ENCODE measurements around the gene ARMCX1. TPM values are rescaled to one million over a fixed set of nuclear protein-coding genes. Genes with fewer than 3 reads are reported as not detected.
"Not testable (repeated sequence)": the region's sequence is repeated elsewhere in the genome, so short reads cannot be mapped to it uniquely, and the experiment has no call there.

The ARMCX1 gene
- polyA plus RNA-seq, 2 donors = 4.0 to 5.5 TPM

DNA sequence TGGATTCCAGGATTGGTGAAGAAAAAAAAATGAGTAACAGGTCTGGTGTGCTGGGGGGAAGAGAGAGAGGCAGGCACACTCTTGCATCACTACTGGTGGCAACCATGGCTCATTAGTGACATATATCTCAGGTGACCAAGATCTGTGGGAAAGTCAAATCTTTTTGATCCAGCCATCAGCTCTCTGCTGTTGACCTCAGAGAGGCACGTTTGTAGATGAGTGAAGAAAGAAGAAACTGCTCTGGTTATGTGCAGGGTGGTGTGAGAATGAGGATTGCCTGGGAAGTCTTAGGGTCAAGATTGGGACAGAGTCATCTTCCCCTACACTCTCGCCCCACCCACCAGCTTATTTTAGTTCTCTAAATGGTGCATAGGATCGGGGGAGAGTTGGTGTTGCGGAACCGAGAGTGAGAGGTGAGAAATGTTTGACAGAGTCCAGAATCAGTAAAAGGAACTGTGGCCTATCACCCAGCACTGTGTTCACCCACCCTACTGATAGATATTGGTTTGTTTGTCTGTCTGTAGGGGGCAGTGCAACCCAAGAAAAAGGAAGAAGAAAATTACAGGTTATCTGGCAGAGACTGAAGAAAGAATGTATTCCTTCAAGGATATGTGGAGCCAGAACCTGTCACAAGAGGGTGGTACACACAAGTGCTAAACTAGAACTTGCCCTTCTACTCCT is 45.5 kb downstream of the ARMCX1 start:
- WGBS, 2 donors = 6 to 14% methylated on average over 5 of the region's 5 CpGs
- Histone ChIP-seq H3K9me3 (ENCODE audit: control insufficient read depth in 2 of 2, insufficient read depth in 1 of 2, low read depth in 1 of 2, low read length in 1 of 2) (no peaks in the 10 kb centered on the region), H3K36me3 (ENCODE audit: control insufficient read depth in 2 of 2, insufficient read depth in 2 of 2, low read length in 1 of 2) (no peaks in the 10 kb centered on the region), H3K4me1 (ENCODE audit: control insufficient read depth in 2 of 2, insufficient read depth in 2 of 2, low read length in 1 of 2) (no peaks in the 10 kb centered on the region), H3K4me3 (ENCODE audit: low read depth in 1 of 2, low read length in 2 of 2) (no peak overlapping the region), H3K27me3 (ENCODE audit: control insufficient read depth in 1 of 2, insufficient read depth in 2 of 2, low read length in 2 of 2) (no peaks in the 10 kb centered on the region), H3K27ac (ENCODE audit: low read depth in 2 of 2, low read length in 1 of 2) (no peak overlapping the region)

DNA sequence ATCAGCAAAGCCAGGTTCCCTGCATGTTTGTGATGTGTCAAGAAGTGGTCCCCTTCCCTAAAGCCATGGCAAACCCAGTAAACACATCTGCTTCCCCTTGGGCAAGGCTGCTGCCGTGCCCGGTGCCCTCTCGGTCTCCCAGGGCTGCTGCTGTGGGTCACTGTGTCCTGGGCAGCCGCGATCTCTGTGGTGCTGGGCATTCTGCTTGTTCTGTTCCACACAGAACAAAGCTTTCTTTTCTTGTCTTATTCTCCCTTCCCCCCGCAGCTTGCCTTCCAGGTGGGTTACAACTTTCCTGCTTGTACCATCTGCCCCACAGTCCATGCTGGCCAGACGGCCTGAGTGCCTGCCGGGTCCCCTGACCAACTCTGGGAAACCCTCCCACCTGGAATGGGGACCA is 49.2 kb downstream of the ARMCX1 start:
- not testable (repeated sequence) for H3K4me3 ChIP-seq (ENCODE audit: low read depth in 1 of 2, low read length in 2 of 2); H3K27ac ChIP-seq (ENCODE audit: low read depth in 2 of 2, low read length in 1 of 2); H3K9me3 ChIP-seq (ENCODE audit: control insufficient read depth in 2 of 2, insufficient read depth in 1 of 2, low read depth in 1 of 2, low read length in 1 of 2); H3K4me1 ChIP-seq (ENCODE audit: control insufficient read depth in 2 of 2, insufficient read depth in 2 of 2, low read length in 1 of 2); H3K27me3 ChIP-seq (ENCODE audit: control insufficient read depth in 1 of 2, insufficient read depth in 2 of 2, low read length in 2 of 2); H3K36me3 ChIP-seq (ENCODE audit: control insufficient read depth in 2 of 2, insufficient read depth in 2 of 2, low read length in 1 of 2)
- WGBS, 2 donors = 78 to 94% methylated on average over 5 to 6 of the region's 8 CpGs

DNA sequence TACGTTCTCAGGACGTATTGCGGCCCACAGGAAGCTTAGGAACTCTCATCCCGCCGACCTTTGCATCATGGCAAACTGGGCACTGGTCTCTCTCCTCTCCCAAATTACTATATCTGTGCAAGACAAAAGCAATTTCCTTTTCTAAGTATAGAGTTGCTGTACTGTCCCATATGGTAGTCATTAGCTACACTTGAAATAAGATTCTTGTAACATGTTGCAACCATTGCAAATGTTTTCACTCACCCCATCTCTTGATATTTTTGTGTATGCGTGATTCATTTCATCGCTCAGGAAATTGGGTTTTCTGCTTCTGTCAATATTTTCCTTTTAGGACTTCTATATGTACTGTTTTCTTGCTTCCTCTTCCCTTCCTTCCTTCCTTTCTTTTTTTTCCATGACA is 51.7 kb downstream of the ARMCX1 start:
- Histone ChIP-seq H3K4me3 (ENCODE audit: low read depth in 1 of 2, low read length in 2 of 2) (no peak overlapping the region), H3K36me3 (ENCODE audit: control insufficient read depth in 2 of 2, insufficient read depth in 2 of 2, low read length in 1 of 2) (no peaks in the 10 kb centered on the region), H3K27ac (ENCODE audit: low read depth in 2 of 2, low read length in 1 of 2) (no peak overlapping the region), H3K4me1 (ENCODE audit: control insufficient read depth in 2 of 2, insufficient read depth in 2 of 2, low read length in 1 of 2) (no peaks in the 10 kb centered on the region), H3K9me3 (ENCODE audit: control insufficient read depth in 2 of 2, insufficient read depth in 1 of 2, low read depth in 1 of 2, low read length in 1 of 2) (no peaks in the 10 kb centered on the region), H3K27me3 (ENCODE audit: control insufficient read depth in 1 of 2, insufficient read depth in 2 of 2, low read length in 2 of 2) (no peaks in the 10 kb centered on the region)
- WGBS, 2 donors = 82 to 86% methylated on average over 2 to 4 of the region's 7 CpGs

Other genes with a start within 250 kb of the ARMCX1 start
- 1 to 10 TPM; 4.3 to 9.8 TPM for gene TIMM8A, start 201.8 kb upstream of the ARMCX1 start, polyA plus RNA-seq
- 1 to 10 TPM in 1 of 2 donors, under 1 TPM in 1; 0.55 to 1.1 TPM for gene BTK, start 164.4 kb upstream of the ARMCX1 start, polyA plus RNA-seq
- 1,000 to 10,000 TPM; 2,702 to 2,895 TPM for gene RPL36A, start 159.5 kb upstream of the ARMCX1 start, polyA plus RNA-seq
- gene GLA, start 142.6 kb upstream of the ARMCX1 start, polyA plus RNA-seq = 10 to 100 TPM; 16.7 to 19.8 TPM
- 10 to 100 TPM; 31.5 to 51.5 TPM for gene HNRNPH2, start 142.3 kb upstream of the ARMCX1 start, polyA plus RNA-seq
- gene ARMCX4, start 65.1 kb upstream of the ARMCX1 start, polyA plus RNA-seq = 1 to 10 TPM; 3.3 to 8.4 TPM
- gene ARMCX6, start 67.5 kb downstream of the ARMCX1 start, polyA plus RNA-seq = 10 to 100 TPM; 11.9 to 27.3 TPM
- gene ARMCX3, start 72.6 kb downstream of the ARMCX1 start, polyA plus RNA-seq = 1 to 10 TPM; 7.1 to 7.4 TPM
- gene ARMCX2, start 109.3 kb downstream of the ARMCX1 start, polyA plus RNA-seq = 1 to 10 TPM; 4.9 to 5.9 TPM